Parathyroid adenoma (tissue), 2 donors: ENCODE data around the gene PLPP4.

Experiments used
- H2AFZ ChIP-seq: fragments of 300-600 bp; sonication (generic); one replicate; pipeline ENCODE4 v1.7.0; 2017; ENCODE audit warnings: antibody characterized with exemption, mild to moderate bottlenecking
- H3K27ac ChIP-seq: fragments of 300-600 bp; sonication (generic); one replicate; pipeline ENCODE4 v1.7.0; 2017
- H3K27me3 ChIP-seq: fragments of 300-600 bp; sonication (generic); one replicate; pipeline ENCODE4 v1.7.0; 2017; ENCODE audit warnings: low read length; ENCODE audit not compliant: control insufficient read depth, insufficient read depth
- H3K36me3 ChIP-seq: fragments of 300-600 bp; sonication (generic); one replicate; pipeline ENCODE4 v1.7.0; 2017; ENCODE audit warnings: low read length; ENCODE audit not compliant: control insufficient read depth, insufficient read depth
- H3K4me1 ChIP-seq: fragments of 300-600 bp; sonication (generic); one replicate; pipeline ENCODE4 v1.7.0; 2017; ENCODE audit warnings: control low read depth
- H3K4me2 ChIP-seq: fragments of 300-600 bp; sonication (generic); one replicate; pipeline ENCODE4 v1.7.0; 2017; ENCODE audit warnings: low read length
- H3K4me3 ChIP-seq: fragments of 300-600 bp; sonication (generic); one replicate; pipeline ENCODE4 v1.7.0; 2017; ENCODE audit warnings: low read depth, low read length
- H3K79me2 ChIP-seq: fragments of 300-600 bp; sonication (generic); one replicate; pipeline ENCODE4 v1.7.0; 2017; ENCODE audit warnings: control low read depth
- H3K9ac ChIP-seq: fragments of 300-600 bp; sonication (generic); one replicate; pipeline ENCODE4 v1.7.0; 2017; ENCODE audit warnings: mild to moderate bottlenecking
- H3K9me3 ChIP-seq: fragments of 300-600 bp; sonication (generic); one replicate; pipeline ENCODE4 v1.7.0; 2017; ENCODE audit warnings: low read length; ENCODE audit not compliant: control insufficient read depth
- TF ChIP-seq, protein P1 (sequence below): fragments of 300-600 bp; sonication (generic); IDR thresholded peaks from one replicate; pipeline ENCODE4 v1.7.0; 2017; ENCODE audit warnings: antibody characterized with exemption, mild to moderate bottlenecking
- donor health status: primary hyperparathyroidism.

The PLPP4 gene

DNA sequence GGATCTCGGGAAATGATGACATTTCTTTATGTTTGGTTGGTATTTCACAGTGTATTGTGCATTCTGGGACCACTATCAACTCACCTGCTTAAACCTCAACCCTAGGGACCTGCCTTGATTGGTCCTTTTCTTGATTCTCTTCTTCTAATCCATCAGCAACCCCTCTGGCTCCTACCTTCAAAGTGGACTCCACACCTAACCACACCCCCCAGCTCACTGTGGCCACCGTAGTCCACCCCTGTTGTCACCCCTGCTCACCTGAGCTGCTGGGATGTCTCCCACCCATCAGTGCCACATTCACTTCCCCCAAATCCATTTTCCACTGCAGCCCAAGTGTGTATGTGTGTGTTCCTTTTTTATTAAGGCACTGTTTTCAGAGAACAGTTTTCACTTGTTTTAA lies 145.0 kb downstream of the PLPP4 start:
- TF ChIP-seq, protein P1, sequence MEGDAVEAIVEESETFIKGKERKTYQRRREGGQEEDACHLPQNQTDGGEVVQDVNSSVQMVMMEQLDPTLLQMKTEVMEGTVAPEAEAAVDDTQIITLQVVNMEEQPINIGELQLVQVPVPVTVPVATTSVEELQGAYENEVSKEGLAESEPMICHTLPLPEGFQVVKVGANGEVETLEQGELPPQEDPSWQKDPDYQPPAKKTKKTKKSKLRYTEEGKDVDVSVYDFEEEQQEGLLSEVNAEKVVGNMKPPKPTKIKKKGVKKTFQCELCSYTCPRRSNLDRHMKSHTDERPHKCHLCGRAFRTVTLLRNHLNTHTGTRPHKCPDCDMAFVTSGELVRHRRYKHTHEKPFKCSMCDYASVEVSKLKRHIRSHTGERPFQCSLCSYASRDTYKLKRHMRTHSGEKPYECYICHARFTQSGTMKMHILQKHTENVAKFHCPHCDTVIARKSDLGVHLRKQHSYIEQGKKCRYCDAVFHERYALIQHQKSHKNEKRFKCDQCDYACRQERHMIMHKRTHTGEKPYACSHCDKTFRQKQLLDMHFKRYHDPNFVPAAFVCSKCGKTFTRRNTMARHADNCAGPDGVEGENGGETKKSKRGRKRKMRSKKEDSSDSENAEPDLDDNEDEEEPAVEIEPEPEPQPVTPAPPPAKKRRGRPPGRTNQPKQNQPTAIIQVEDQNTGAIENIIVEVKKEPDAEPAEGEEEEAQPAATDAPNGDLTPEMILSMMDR, result no peak

DNA sequence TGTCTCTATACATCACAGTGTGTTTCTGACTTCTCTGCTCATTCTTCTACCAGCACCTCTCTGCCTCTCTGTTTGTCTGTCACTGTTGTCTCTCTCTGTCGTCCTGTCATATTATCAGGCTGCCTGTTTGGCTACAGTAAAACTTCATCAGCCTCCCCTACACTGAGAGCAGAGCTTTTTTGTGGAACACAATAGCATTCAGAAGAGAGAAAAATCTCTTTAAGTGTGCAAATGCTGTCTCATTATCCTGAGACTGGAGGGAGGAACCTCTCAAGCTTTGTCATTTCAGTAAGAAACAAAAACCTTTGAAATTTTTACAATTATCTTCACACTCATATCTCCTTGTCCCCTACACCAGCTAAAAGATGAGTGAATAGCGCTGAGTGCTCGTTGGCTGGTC lies 148.4 kb downstream of the PLPP4 start:
- no peak overlapping the region for H3K9ac ChIP-seq
- no peaks in the 10 kb centered on the region for H3K4me1 ChIP-seq
- H3K79me2 ChIP-seq, result no peaks in the 10 kb centered on the region
- no peaks in the 10 kb centered on the region for H3K36me3 ChIP-seq
- TF ChIP-seq, protein P1, result no peak
- no peaks in the 10 kb centered on the region for H3K9me3 ChIP-seq
- no peak overlapping the region for H2AFZ ChIP-seq
- H3K4me2 ChIP-seq, result no peak overlapping the region
- no peaks in the 10 kb centered on the region for H3K27me3 ChIP-seq
- no peak overlapping the region for H3K4me3 ChIP-seq
- H3K27ac ChIP-seq, result no peak overlapping the region

More for the DNA sequence above, 145.0 kb downstream of the PLPP4 start:
- no peaks in the 10 kb centered on the region for H3K36me3 ChIP-seq
- no peaks in the 10 kb centered on the region for H3K27me3 ChIP-seq
- H3K79me2 ChIP-seq, result no peaks in the 10 kb centered on the region
- no peak overlapping the region for H3K9ac ChIP-seq
- no peak overlapping the region for H2AFZ ChIP-seq
- H3K27ac ChIP-seq, result no peak overlapping the region
- H3K4me2 ChIP-seq, result no peak overlapping the region
- no peaks in the 10 kb centered on the region for H3K4me1 ChIP-seq
- H3K4me3 ChIP-seq, result no peak overlapping the region
- H3K9me3 ChIP-seq, result no peaks in the 10 kb centered on the region

DNA sequence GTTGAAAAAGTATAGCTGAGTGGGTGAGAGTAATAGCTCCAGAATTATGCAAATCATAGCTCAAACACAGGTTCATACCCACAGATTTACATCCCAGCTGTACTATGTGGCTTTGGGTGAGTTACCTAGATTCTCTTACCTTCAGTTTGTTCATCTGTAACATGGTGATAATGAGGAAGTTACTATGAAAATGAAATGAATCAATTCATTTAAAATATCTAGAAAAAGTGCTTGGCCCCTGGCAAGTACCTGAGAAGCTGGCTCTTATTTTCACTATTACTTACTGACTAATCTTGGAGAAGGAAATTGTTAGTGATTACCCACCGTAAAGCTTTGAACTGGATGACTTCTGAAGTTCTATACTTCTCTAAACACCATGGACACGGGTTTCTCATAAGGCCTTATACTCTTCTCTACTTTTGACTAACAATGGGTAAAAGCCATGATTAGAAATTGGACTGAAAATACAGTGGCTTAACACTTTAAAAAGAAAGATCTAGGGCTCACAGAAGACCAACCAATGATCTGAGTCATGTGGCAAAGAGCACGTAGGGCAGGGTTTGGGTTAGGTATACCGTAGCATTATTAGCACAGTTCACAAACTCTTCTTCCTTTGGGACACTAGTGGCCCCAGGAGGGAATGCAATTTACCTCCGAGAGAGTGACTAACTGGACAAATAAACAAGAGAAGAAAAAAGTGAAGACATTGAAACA lies 149.2 kb downstream of the PLPP4 start:
- Histone ChIP-seq H3K27me3 (no peaks in the 10 kb centered on the region), H3K9me3 (no peaks in the 10 kb centered on the region), H3K4me2 (no peak overlapping the region), H3K4me3 (no peak overlapping the region), H3K27ac (no peak overlapping the region), H2AFZ (no peak overlapping the region), H3K4me1 (no peaks in the 10 kb centered on the region), H3K9ac (no peak overlapping the region), H3K36me3 (no peaks in the 10 kb centered on the region), H3K79me2 (no peaks in the 10 kb centered on the region)
- TF ChIP-seq, protein P1, result no peak

DNA sequence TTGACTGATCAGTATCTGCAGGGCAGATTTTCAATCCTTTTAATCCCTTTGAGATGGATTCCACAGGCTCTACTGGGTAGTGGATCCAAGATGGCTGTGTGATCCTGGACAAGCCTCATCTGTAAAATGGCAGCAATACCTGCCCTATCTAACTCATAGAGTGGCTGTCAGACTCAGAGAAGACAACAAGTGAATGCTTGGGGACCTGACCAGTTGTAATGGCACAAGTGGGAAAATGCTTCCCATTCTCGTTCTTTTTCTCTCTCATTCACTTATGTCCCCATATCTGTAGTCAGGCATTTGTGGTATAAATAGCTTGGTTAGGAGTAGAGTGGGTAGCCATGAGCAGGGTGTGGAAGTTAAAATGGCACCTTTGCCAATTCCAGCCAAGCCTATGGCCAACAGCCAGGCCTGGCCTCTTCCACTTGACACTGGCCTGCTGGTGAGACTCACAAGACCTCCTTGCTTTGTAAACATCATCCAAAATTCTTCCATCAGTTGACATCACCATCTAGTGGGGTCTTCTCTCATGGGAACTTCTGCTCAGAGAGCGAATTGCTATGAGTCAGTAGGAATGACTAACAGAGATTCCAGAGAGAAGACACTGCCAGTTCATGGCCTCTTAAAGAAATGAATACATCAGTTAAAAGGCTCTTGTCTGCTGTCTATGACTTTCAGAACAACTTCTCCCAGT lies 150.1 kb downstream of the PLPP4 start:
- Histone ChIP-seq H3K27me3 (no peaks in the 10 kb centered on the region), H3K4me1 (no peaks in the 10 kb centered on the region), H2AFZ (no peak overlapping the region), H3K27ac (no peak overlapping the region), H3K4me3 (no peak overlapping the region), H3K36me3 (no peaks in the 10 kb centered on the region), H3K9ac (no peak overlapping the region), H3K4me2 (no peak overlapping the region), H3K9me3 (no peaks in the 10 kb centered on the region), H3K79me2 (no peaks in the 10 kb centered on the region)
- TF ChIP-seq, protein P1, result no peak
